K562 (cell line): ENCODE measurements around the gene HOXD9. TPM values are rescaled to one million over a fixed set of nuclear protein-coding genes. Genes with fewer than 3 reads are reported as not detected.

Source experiments
- BHLHE40 ChIP-seq: IDR thresholded peaks from 2 replicates; pipeline ENCODE4 v1.6.1; 2011; ENCODE audit warnings: low read length, improper control_type of control experiment
- CBFB ChIP-seq: sonication (generic); formaldehyde crosslinking; IDR thresholded peaks from 2 replicates; pipeline ENCODE4 v1.4.0; 2020; ENCODE audit warnings: mild to moderate bottlenecking, missing genetic modification reagents
- CREM ChIP-seq: IDR thresholded peaks from 2 replicates; pipeline ENCODE4 v1.6.1; 2014; ENCODE audit warnings: antibody characterized with exemption, low read depth
- CXXC5 ChIP-seq: fragments of 250-450 bp; sonication (Bioruptor Pico); IDR thresholded peaks from 2 replicates; pipeline ENCODE4 v1.8.0; 2022; ENCODE audit warnings: inconsistent platforms, mild to moderate bottlenecking, moderate library complexity
- EGR1 ChIP-seq: fragments of 450-650 bp; conservative IDR thresholded peaks from 2 replicates; pipeline ENCODE4 v1.6.1; 2017; ENCODE audit warnings: mild to moderate bottlenecking
- GABPB1 ChIP-seq: sonication (generic); formaldehyde crosslinking; IDR thresholded peaks from 2 replicates; pipeline ENCODE4 v1.8.0; 2022; ENCODE audit warnings: mild to moderate bottlenecking, missing genetic modification reagents
- HDAC3 ChIP-seq: fragments of 450-650 bp; IDR thresholded peaks from 2 replicates; pipeline ENCODE4 v1.6.1; 2018; ENCODE audit warnings: borderline replicate concordance, mild to moderate bottlenecking, moderate library complexity; ENCODE audit not compliant: partially characterized antibody
- HMG20A ChIP-seq: fragments of 450-650 bp; formaldehyde crosslinking; conservative IDR thresholded peaks from 2 replicates; pipeline ENCODE4 v1.4.0; 2020; ENCODE audit warnings: mild to moderate bottlenecking, mixed read lengths
- L3MBTL2 ChIP-seq: fragments of 450-650 bp; IDR thresholded peaks from 2 replicates; pipeline ENCODE4 v1.6.1; 2016; ENCODE audit warnings: mild to moderate bottlenecking, moderate library complexity
- POLR2G ChIP-seq: fragments of 200-400 bp; formaldehyde crosslinking; IDR thresholded peaks from 2 replicates; pipeline ENCODE4 v1.6.1; 2017; ENCODE audit warnings: low read depth, mild to moderate bottlenecking, antibody characterized with exemption, low read length, moderate library complexity
- RB1 ChIP-seq: fragments of 450-650 bp; IDR thresholded peaks from 2 replicates; pipeline ENCODE4 v1.6.1; 2017; ENCODE audit warnings: low read depth, mild to moderate bottlenecking
- SMAD4 ChIP-seq: fragments of 250-450 bp; sonication (Bioruptor Pico); conservative IDR thresholded peaks from 2 replicates; pipeline ENCODE4 v1.8.0; 2021; ENCODE audit warnings: inconsistent platforms, mild to moderate bottlenecking, moderate library complexity
- TCF7L2 ChIP-seq: fragments of 150-350 bp; IDR thresholded peaks from 2 replicates; pipeline ENCODE4 v1.6.1; 2016; ENCODE audit warnings: low read depth, mild to moderate bottlenecking, low read length, moderate library complexity
- ZNF3 ChIP-seq: fragments of 250-450 bp; sonication (Bioruptor Pico); IDR thresholded peaks from 2 replicates; pipeline ENCODE4 v1.5.0; 2021; ENCODE audit warnings: mild to moderate bottlenecking, moderate library complexity
- ZNF431 ChIP-seq: sonication (generic); formaldehyde crosslinking; IDR thresholded peaks from 2 replicates; pipeline ENCODE4 v1.8.0; 2022; ENCODE audit warnings: mild to moderate bottlenecking, missing genetic modification reagents
- ZNF589 ChIP-seq: fragments of 200-800 bp; sonication (Bioruptor generic); IDR thresholded peaks from 2 replicates; pipeline ENCODE4 v1.6.1; 2016; ENCODE audit warnings: low read depth, missing genetic modification characterization, missing compliant biosample characterization
- ZNF785 ChIP-seq: fragments of 250-450 bp; sonication (Bioruptor Pico); IDR thresholded peaks from 2 replicates; pipeline ENCODE4 v1.4.0; 2020; ENCODE audit warnings: mild to moderate bottlenecking
- polyA plus RNA-seq, 8 experiments: library from polyadenylated mRNA; depleted of rRNA in 4 of 8; stranded (reverse) in 5 of 8; unstranded in 3 of 8; fragments of >200 nt; fragmentation: Nextera tagmentation in 2 of 8; fragmentation: Illumina TruSeq in 1 of 8; extraction: Ambion mirVana in 2 of 8; extraction: Trizol in 1 of 8; gene quantifications; 2 replicates each; pipeline versions ENCODE4 v1.2.1 to v1.2.3, GENCODE V29; 2011 to 2014; ENCODE audit warnings: inconsistent platforms in 1 of 8, missing spikeins in 1 of 8
- total RNA-seq, 7 experiments: library from RNA; depleted of rRNA in 6 of 7; stranded (reverse); fragments of >200 nt in 6 of 7; fragmentation: Illumina TruSeq in 2 of 7; extraction: Trizol in 2 of 7; gene quantifications; 2 replicates each; pipeline versions ENCODE4 v1.2.1 to v1.2.3, GENCODE V29; 2011 to 2021; ENCODE audit warnings: low replicate concordance in 1 of 7
- TF ChIP-seq, protein P1 (sequence below): sonication (generic); formaldehyde crosslinking; IDR thresholded peaks from 2 replicates; pipeline ENCODE4 v1.8.1; 2023; ENCODE audit warnings: mild to moderate bottlenecking, missing genetic modification reagents
- TF ChIP-seq, protein P2 (sequence below): IDR thresholded peaks from 2 replicates; pipeline ENCODE4 v1.6.1; 2016; ENCODE audit warnings: missing genetic modification characterization, missing compliant biosample characterization
- TF ChIP-seq, protein P3 (sequence below): sonication (generic); formaldehyde crosslinking; IDR thresholded peaks from 2 replicates; pipeline ENCODE4 v1.5.0; 2020; ENCODE audit warnings: missing genetic modification reagents
- TF ChIP-seq, protein P4 (sequence below): fragments of 450-650 bp; IDR thresholded peaks from one replicate; pipeline ENCODE4 v1.6.1; 2018; ENCODE audit warnings: mild to moderate bottlenecking, moderate library complexity; ENCODE audit not compliant: partially characterized antibody
- TF ChIP-seq, protein P5 (sequence below): sonication (generic); formaldehyde crosslinking; IDR thresholded peaks from 2 replicates; pipeline ENCODE4 v1.9.0; 2022; ENCODE audit warnings: mild to moderate bottlenecking, missing genetic modification reagents

The HOXD9 gene
- total and polyA plus RNA-seq, 9 of the 15 experiments (the other 6 are each of a cell fraction or from before 2014, with no cell fraction given), result not detected

DNA sequence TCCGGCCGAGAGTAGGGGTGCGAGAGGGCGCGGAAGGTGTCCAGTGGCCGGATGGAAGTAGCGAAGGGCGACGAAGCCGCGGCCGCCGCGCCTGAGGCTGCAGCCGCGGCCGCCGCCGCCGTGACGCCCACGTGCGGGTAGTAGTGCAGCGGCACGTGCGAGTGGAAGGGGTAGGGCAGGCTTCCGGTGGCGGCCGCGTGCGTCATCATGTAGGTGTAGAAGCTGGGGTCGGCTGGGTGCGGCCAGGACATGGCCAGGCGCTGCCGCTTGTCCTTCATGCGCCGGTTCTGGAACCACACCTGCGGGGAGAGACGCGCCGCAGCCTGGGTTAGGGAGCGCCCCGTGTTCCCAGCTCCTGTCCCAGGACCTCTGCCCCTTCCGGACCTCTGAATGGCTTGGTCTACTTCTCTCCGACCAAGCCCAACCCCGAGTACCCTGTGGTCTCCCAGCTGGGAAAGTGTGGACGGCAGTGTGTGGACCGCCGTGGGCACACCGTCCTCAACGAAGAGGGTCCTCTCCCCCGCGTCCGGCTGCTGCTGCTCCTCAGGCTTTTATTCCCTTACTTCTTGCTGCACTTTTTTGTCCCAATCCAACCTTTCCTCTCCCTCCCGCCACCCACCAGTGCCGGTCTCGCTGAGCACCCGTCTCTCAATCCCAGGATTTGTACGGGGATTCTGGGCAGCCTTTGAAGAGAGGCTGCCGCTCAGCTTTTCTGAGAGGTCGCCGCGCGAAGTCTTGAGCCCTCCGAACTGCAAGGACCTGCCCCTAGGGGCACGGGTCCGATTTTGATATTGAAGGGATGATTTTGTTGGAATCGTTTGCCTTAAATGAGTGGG, 41.8 kb upstream of the HOXD9 start (continued):
- TF ChIP-seq, protein P1, sequence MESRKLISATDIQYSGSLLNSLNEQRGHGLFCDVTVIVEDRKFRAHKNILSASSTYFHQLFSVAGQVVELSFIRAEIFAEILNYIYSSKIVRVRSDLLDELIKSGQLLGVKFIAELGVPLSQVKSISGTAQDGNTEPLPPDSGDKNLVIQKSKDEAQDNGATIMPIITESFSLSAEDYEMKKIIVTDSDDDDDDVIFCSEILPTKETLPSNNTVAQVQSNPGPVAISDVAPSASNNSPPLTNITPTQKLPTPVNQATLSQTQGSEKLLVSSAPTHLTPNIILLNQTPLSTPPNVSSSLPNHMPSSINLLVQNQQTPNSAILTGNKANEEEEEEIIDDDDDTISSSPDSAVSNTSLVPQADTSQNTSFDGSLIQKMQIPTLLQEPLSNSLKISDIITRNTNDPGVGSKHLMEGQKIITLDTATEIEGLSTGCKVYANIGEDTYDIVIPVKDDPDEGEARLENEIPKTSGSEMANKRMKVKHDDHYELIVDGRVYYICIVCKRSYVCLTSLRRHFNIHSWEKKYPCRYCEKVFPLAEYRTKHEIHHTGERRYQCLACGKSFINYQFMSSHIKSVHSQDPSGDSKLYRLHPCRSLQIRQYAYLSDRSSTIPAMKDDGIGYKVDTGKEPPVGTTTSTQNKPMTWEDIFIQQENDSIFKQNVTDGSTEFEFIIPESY, result peak; percentile 85
- TF ChIP-seq ZNF589 (CRISPR knock-in tag), result no peak
- TF ChIP-seq, protein P2, sequence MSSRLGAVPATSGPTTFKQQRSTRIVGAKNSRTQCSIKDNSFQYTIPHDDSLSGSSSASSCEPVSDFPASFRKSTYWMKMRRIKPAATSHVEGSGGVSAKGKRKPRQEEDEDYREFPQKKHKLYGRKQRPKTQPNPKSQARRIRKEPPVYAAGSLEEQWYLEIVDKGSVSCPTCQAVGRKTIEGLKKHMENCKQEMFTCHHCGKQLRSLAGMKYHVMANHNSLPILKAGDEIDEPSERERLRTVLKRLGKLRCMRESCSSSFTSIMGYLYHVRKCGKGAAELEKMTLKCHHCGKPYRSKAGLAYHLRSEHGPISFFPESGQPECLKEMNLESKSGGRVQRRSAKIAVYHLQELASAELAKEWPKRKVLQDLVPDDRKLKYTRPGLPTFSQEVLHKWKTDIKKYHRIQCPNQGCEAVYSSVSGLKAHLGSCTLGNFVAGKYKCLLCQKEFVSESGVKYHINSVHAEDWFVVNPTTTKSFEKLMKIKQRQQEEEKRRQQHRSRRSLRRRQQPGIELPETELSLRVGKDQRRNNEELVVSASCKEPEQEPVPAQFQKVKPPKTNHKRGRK (tag), result peak; percentile 30; the same call in 1 of the 2 replicates
- TF ChIP-seq SMAD4 (CRISPR knock-in tag), result peak; percentile 56; the same call in 1 of the 2 replicates
- peak; percentile 84 for TF ChIP-seq BHLHE40
- TF ChIP-seq GABPB1 (CRISPR knock-in tag), result no peak
- TF ChIP-seq, protein P3, sequence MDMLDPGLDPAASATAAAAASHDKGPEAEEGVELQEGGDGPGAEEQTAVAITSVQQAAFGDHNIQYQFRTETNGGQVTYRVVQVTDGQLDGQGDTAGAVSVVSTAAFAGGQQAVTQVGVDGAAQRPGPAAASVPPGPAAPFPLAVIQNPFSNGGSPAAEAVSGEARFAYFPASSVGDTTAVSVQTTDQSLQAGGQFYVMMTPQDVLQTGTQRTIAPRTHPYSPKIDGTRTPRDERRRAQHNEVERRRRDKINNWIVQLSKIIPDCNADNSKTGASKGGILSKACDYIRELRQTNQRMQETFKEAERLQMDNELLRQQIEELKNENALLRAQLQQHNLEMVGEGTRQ, result 0 out of 2 replicates have a peak, but pooled peaks have one; percentile 26
- TF ChIP-seq POLR2G, result 0 out of 2 replicates have a peak, but pooled peaks have one; percentile 59
- 0 out of 2 replicates have a peak, but pooled peaks have one; percentile 32 for TF ChIP-seq ZNF431 (CRISPR knock-in tag)
- TF ChIP-seq EGR1, result peak; percentile 33; the same call in 1 of the 2 replicates
- TF ChIP-seq, protein P4, sequence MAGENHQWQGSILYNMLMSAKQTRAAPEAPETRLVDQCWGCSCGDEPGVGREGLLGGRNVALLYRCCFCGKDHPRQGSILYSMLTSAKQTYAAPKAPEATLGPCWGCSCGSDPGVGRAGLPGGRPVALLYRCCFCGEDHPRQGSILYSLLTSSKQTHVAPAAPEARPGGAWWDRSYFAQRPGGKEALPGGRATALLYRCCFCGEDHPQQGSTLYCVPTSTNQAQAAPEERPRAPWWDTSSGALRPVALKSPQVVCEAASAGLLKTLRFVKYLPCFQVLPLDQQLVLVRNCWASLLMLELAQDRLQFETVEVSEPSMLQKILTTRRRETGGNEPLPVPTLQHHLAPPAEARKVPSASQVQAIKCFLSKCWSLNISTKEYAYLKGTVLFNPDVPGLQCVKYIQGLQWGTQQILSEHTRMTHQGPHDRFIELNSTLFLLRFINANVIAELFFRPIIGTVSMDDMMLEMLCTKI, result no peak
- TF ChIP-seq, protein P5, sequence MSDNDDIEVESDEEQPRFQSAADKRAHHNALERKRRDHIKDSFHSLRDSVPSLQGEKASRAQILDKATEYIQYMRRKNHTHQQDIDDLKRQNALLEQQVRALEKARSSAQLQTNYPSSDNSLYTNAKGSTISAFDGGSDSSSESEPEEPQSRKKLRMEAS (CRISPR knock-in tag), result peak; percentile 62
- peak; percentile 94 for TF ChIP-seq L3MBTL2
- TF ChIP-seq CXXC5, result peak; percentile 64
- TF ChIP-seq TCF7L2, result no peak
- no peak for TF ChIP-seq HMG20A (CRISPR knock-in tag)
- TF ChIP-seq ZNF3 (CRISPR knock-in tag), result no peak
- TF ChIP-seq ZNF785 (CRISPR knock-in tag), result no peak
- TF ChIP-seq HDAC3, result no peak
- TF ChIP-seq CREM, result no peak
- peak; percentile 60; the same call in 1 of the 2 replicates for TF ChIP-seq CBFB (CRISPR knock-in tag)
- peak; percentile 49; the same call in 1 of the 2 replicates for TF ChIP-seq RB1
